Measurements from ENCODE around the gene HNRNPM. TPM values are rescaled to one million over a fixed set of nuclear protein-coding genes. Genes with fewer than 3 reads are reported as not detected.

The HNRNPM gene
- total RNA-seq, 1 experiment from 2014 or later: 468 TPM

DNA sequence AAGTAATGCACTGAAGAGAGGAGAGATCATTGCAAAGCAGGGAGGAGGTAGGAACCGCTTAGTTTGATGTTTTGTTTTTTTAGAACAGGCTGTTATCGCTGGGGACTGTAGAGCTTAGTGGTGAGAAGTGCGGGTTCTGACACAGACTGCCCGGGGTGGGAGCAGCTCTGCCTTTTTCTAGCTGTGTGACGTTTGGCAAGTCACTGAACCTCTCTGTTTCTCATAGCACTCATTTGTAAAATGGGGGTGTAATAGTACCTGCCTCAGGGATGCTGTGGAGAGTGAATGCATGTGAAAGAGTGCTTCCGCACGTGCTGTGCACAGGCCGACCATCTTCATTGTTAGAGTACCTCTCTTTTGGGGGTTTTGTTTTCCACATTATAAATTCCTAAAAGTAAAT is 38.4 kb downstream of the HNRNPM start:
- Mint-ChIP-seq H3K27ac (no peak overlapping the region; a peak in 2 of 7 replicates), H3K9me3 (no peaks in the 10 kb centered on the region), H3K27me3 (ENCODE audit: low read depth) (no peaks in the 10 kb centered on the region; the same call in none of the 2 replicates), H3K4me1 (peaks cover under 1 to 9% of the 10 kb centered on the region in 2 experiments; a peak in 2 of 4 replicates), H3K4me3 (no peak overlapping the region), H3K36me3 (ENCODE audit: insufficient read depth in 1 of 3, low read depth in 3 of 3) (peaks cover 43 to 89% (median 87%) of the 10 kb centered on the region in 3 experiments)
- Histone ChIP-seq H2BK12ac (ENCODE audit: insufficient read length, low read depth, low read length) (no peak overlapping the region), H2BK120ac (ENCODE audit: low read depth, low read length, poor library complexity, severe bottlenecking) (no peak overlapping the region), H3K23me2 (ENCODE audit: insufficient read length, low read depth, low read length, poor library complexity, severe bottlenecking) (no peaks in the 10 kb centered on the region), H2BK20ac (ENCODE audit: low read depth, low read length, poor library complexity, severe bottlenecking) (no peak overlapping the region), H3K18ac (ENCODE audit: insufficient read length, low read depth, low read length) (no peak overlapping the region), H3K4me2 (ENCODE audit: insufficient read depth, insufficient read length, low read length) (no peak overlapping the region), H3K27ac (ENCODE audit: insufficient read length, low read depth, low read length) (no peak overlapping the region), H2BK15ac (ENCODE audit: low read depth, low read length) (no peak overlapping the region), H3K4me1 (ENCODE audit: insufficient read depth, low read length) (no peaks in the 10 kb centered on the region), H4K8ac (replicated peaks; ENCODE audit: insufficient read length, low read depth, low read length) (no peak overlapping the region), H2AK5ac (ENCODE audit: insufficient read length, low read length) (no peak overlapping the region), H3K4ac (ENCODE audit: low read depth, low read length) (no peak overlapping the region), H2AFZ (ENCODE audit: low read length) (no peak overlapping the region), H3K27me3 (ENCODE audit: insufficient read depth, low read length) (no peaks in the 10 kb centered on the region), H3T11ph (ENCODE audit: low read length) (no peak overlapping the region), H4K91ac (ENCODE audit: insufficient read length, low read depth, low read length) (no peak overlapping the region), H3K14ac (ENCODE audit: insufficient read depth, low read length) (no peak overlapping the region), H3K9me3 (ENCODE audit: control insufficient read depth, low read depth, low read length) (no peaks in the 10 kb centered on the region), H4K20me1 (ENCODE audit: control insufficient read depth, insufficient read depth, insufficient read length) (peaks cover 2% of the 10 kb centered on the region), H4K5ac (ENCODE audit: insufficient read length, low read depth, low read length) (no peak overlapping the region), H3K23ac (ENCODE audit: insufficient read length, low read depth, low read length) (no peak overlapping the region), H3K56ac (ENCODE audit: insufficient read length, low read depth, low read length) (no peak overlapping the region), H2BK5ac (ENCODE audit: insufficient read length, low read length) (no peak overlapping the region), H3K79me2 (ENCODE audit: insufficient read depth, low read length) (peaks cover 14% of the 10 kb centered on the region; the same call in 1 of the 2 replicates), H3K9ac (ENCODE audit: extremely low read depth, insufficient read length, low read length) (no peak overlapping the region), H3K79me1 (ENCODE audit: insufficient read depth, low read depth, low read length, poor library complexity, severe bottlenecking) (no peaks in the 10 kb centered on the region)
- WGBS (ENCODE audit: extremely low coverage, insufficient read length, low lambda C conversion rate): no CpG with 5 or more reads among the region's 8 CpGs
- DNase-seq: no peak
- TF ChIP-seq, protein P1, sequence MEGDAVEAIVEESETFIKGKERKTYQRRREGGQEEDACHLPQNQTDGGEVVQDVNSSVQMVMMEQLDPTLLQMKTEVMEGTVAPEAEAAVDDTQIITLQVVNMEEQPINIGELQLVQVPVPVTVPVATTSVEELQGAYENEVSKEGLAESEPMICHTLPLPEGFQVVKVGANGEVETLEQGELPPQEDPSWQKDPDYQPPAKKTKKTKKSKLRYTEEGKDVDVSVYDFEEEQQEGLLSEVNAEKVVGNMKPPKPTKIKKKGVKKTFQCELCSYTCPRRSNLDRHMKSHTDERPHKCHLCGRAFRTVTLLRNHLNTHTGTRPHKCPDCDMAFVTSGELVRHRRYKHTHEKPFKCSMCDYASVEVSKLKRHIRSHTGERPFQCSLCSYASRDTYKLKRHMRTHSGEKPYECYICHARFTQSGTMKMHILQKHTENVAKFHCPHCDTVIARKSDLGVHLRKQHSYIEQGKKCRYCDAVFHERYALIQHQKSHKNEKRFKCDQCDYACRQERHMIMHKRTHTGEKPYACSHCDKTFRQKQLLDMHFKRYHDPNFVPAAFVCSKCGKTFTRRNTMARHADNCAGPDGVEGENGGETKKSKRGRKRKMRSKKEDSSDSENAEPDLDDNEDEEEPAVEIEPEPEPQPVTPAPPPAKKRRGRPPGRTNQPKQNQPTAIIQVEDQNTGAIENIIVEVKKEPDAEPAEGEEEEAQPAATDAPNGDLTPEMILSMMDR (conservative IDR thresholded peaks at IDR 0.05): no peak

Measured in H9 (cell line).